HepG2 (cell line): ENCODE measurements around the gene BCAM. TPM values are rescaled to one million over a fixed set of nuclear protein-coding genes. Genes with fewer than 3 reads are reported as not detected.
A peak's percentile ranks its signal among the peaks of the same experiment; 100 is the strongest.

ENCODE experiments used
- ARID3A ChIP-seq: IDR thresholded peaks from 2 replicates; pipeline ENCODE4 v1.6.1; 2012; ENCODE audit warnings: low read depth, low read length, improper control_type of control experiment
- BCL6 ChIP-seq: IDR thresholded peaks from 2 replicates; pipeline ENCODE4 v1.6.1; 2016; ENCODE audit warnings: missing genetic modification reagents, missing compliant biosample characterization
- CREM ChIP-seq, 2 experiments: sonication (generic) in 1 of 2; formaldehyde crosslinking in 1 of 2; IDR thresholded peaks; 2 replicates each; pipeline versions ENCODE4 v1.4.0 to v1.6.1; 2016 to 2020; ENCODE audit warnings: antibody characterized with exemption in 1 of 2, mild to moderate bottlenecking in 1 of 2, missing genetic modification reagents in 1 of 2
- FOXP4 ChIP-seq: sonication (generic); formaldehyde crosslinking; IDR thresholded peaks from 2 replicates; pipeline ENCODE4 v1.4.0; 2020; ENCODE audit warnings: missing genetic modification reagents
- HNF1A ChIP-seq, 2 experiments: sonication (generic) in 1 of 2; formaldehyde crosslinking in 1 of 2; IDR thresholded peaks; 2 replicates each; pipeline versions ENCODE4 v1.4.0 to v1.6.1; 2016 to 2020; ENCODE audit warnings: borderline replicate concordance in 1 of 2, low read depth in 1 of 2, mild to moderate bottlenecking in 1 of 2, missing genetic modification reagents in 1 of 2
- MLXIP ChIP-seq: sonication (generic); formaldehyde crosslinking; IDR thresholded peaks from 2 replicates; pipeline ENCODE4 v1.9.0; 2021; ENCODE audit warnings: missing genetic modification reagents, borderline replicate concordance
- ONECUT2 ChIP-seq: sonication (generic); formaldehyde crosslinking; IDR thresholded peaks from 2 replicates; pipeline ENCODE4 v1.4.0; 2020; ENCODE audit warnings: missing genetic modification reagents
- PATZ1 ChIP-seq: sonication (generic); formaldehyde crosslinking; IDR thresholded peaks from 2 replicates; pipeline ENCODE4 v1.4.0; 2020; ENCODE audit warnings: missing genetic modification reagents
- RXRB ChIP-seq: IDR thresholded peaks from 2 replicates; pipeline ENCODE4 v1.6.1; 2016; ENCODE audit warnings: borderline replicate concordance, missing genetic modification reagents, missing compliant biosample characterization
- SAP130 ChIP-seq: IDR thresholded peaks from 2 replicates; pipeline ENCODE4 v1.6.1; 2016; ENCODE audit warnings: low read depth
- SOX5 ChIP-seq: IDR thresholded peaks from 2 replicates; pipeline ENCODE4 v1.6.1; 2016; ENCODE audit warnings: borderline replicate concordance
- TARDBP ChIP-seq: sonication (generic); formaldehyde crosslinking; IDR thresholded peaks from 2 replicates; pipeline ENCODE4 v1.8.0; 2022; ENCODE audit warnings: mild to moderate bottlenecking, missing genetic modification reagents
- TBX2 ChIP-seq: sonication (generic); formaldehyde crosslinking; IDR thresholded peaks from 2 replicates; pipeline ENCODE4 v1.5.0; 2020; ENCODE audit warnings: missing genetic modification reagents, mild to moderate bottlenecking, borderline replicate concordance
- ZEB1 ChIP-seq: IDR thresholded peaks from 2 replicates; pipeline ENCODE4 v1.6.1; 2012; ENCODE audit warnings: mild to moderate bottlenecking, low read depth, inconsistent platforms; ENCODE audit not compliant: insufficient replicate concordance
- ZMYM4 ChIP-seq: sonication (generic); formaldehyde crosslinking; IDR thresholded peaks from 2 replicates; pipeline ENCODE4 v1.8.1; 2023; ENCODE audit warnings: mild to moderate bottlenecking, missing genetic modification reagents
- ZNF788 ChIP-seq: sonication (generic); formaldehyde crosslinking; IDR thresholded peaks from 2 replicates; pipeline ENCODE4 v1.5.0; 2020; ENCODE audit warnings: mild to moderate bottlenecking, missing genetic modification reagents, borderline replicate concordance
- polyA plus RNA-seq, 8 experiments: library from polyadenylated mRNA; depleted of rRNA in 3 of 8; stranded (reverse) in 7 of 8; unstranded in 1 of 8; fragments of >200 nt; fragmentation: Illumina TruSeq in 4 of 8; extraction: Trizol in 4 of 8; gene quantifications; 2 replicates each; pipeline versions ENCODE4 v1.2.1 to v1.2.3, GENCODE V29; 2011 to 2016; ENCODE audit warnings: low read depth in 4 of 8, missing spikeins in 1 of 8, mixed read lengths in 1 of 8; ENCODE audit not compliant: insufficient read depth in 1 of 8
- total RNA-seq, 5 experiments: library from RNA; depleted of rRNA; stranded (reverse); fragments of >200 nt; fragmentation: Illumina TruSeq; extraction: Trizol; gene quantifications; 2 replicates each; pipeline ENCODE4 v1.2.3, GENCODE V29; 2016; ENCODE audit warnings: low read depth in 1 of 5

Gene BCAM
- total and polyA plus RNA-seq, 2 of the 13 experiments (the other 11 are each of a cell fraction or from before 2014, with no cell fraction given), result 51.2 to 62.7 TPM

GRCh38 chr19:44857837-44858236 lies 48.9 kb downstream of the BCAM start (continued):
- TF ChIP-seq HNF1A (IDR thresholded peaks at IDR 0.05; ENCODE audit: low read depth), result no peak
- no peak for TF ChIP-seq HNF1A (CRISPR knock-in tag; IDR thresholded peaks at IDR 0.05; ENCODE audit: borderline replicate concordance)
- TF ChIP-seq ZMYM4, result peak; percentile 31; the same call in 1 of the 2 replicates
- peak; percentile 50; the same call in 1 of the 2 replicates for TF ChIP-seq TBX2
- TF ChIP-seq ARID3A, result peak; percentile 51; the same call in 1 of the 2 replicates
- peak; percentile 83 for TF ChIP-seq ONECUT2 (CRISPR knock-in tag)
- no peak for TF ChIP-seq ZNF788 (CRISPR knock-in tag)
- peak; percentile 48; the same call in 1 of the 2 replicates for TF ChIP-seq CREM (IDR thresholded peaks at IDR 0.05)
- no peak for TF ChIP-seq CREM (CRISPR knock-in tag; IDR thresholded peaks at IDR 0.05)
- peak; percentile 34; the same call in 1 of the 2 replicates for TF ChIP-seq FOXP4 (CRISPR knock-in tag)
- TF ChIP-seq PATZ1 (CRISPR knock-in tag), result peak; percentile 42; the same call in 1 of the 2 replicates
- no peak for TF ChIP-seq MLXIP (CRISPR knock-in tag)
- TF ChIP-seq SOX5 (CRISPR knock-in tag), result peak; percentile 86
- peak; percentile 74 for TF ChIP-seq SAP130
- TF ChIP-seq ZEB1, result peak; percentile 34
- 0 out of 2 replicates have a peak, but pooled peaks have one; percentile 33 for TF ChIP-seq TARDBP
- TF ChIP-seq RXRB (CRISPR knock-in tag), result peak; percentile 50; the same call in 1 of the 2 replicates
- TF ChIP-seq BCL6, result peak; percentile 58
